Upper lobe of left lung (tissue), 6 donors: ENCODE results near the gene PTGIR. TPM values are rescaled to one million over a fixed set of nuclear protein-coding genes. Genes with fewer than 3 reads are reported as not detected.
A peak's percentile ranks its signal among the peaks of the same experiment; 100 is the strongest.

Experiments
- ATAC-seq, 2 donors: fragments of 200-7000 bp; cut with Tn5 transposase; one replicate each; pipeline ENCODE4 v1.9.1; 2022; ENCODE audit warnings: mild to moderate bottlenecking in 2 of 2, moderate library complexity in 2 of 2; ENCODE audit not compliant: low FRiP score in 2 of 2
- DNase-seq, 2 donors: peaks; one replicate each; pipeline ENCODE4 v3.0.0-alpha.2; 2019 to 2020
- H3K27ac ChIP-seq, 4 donors: fragments of 200-600 bp; sonication (generic); one replicate each; pipeline ENCODE4 v1.5.1; 2016 to 2019
- H3K27me3 ChIP-seq, 4 donors: fragments of 200-600 bp; sonication (generic); one replicate each; pipeline ENCODE4 v1.5.1; 2017 to 2019
- H3K36me3 ChIP-seq, 4 donors: fragments of 200-600 bp; sonication (generic); one replicate each; pipeline ENCODE4 v1.5.1; 2016 to 2019
- H3K4me1 ChIP-seq, 4 donors: fragments of 200-600 bp; sonication (generic); one replicate each; pipeline ENCODE4 v1.5.1; 2018 to 2019
- H3K4me3 ChIP-seq, 4 donors: fragments of 200-600 bp; sonication (generic); one replicate each; pipeline ENCODE4 v1.5.1; 2017 to 2019; ENCODE audit warnings: mild to moderate bottlenecking in 2 of 4, moderate library complexity in 1 of 4
- H3K9me3 ChIP-seq, 4 donors: fragments of 200-600 bp; sonication (generic); one replicate each; pipeline ENCODE4 v1.5.1; 2018 to 2019
- CTCF ChIP-seq, 6 experiments: fragments of 450-650 bp in 4 of 6; fragments of 200-600 bp in 2 of 6; sonication (generic) in 2 of 6; IDR thresholded peaks; one replicate each; pipeline ENCODE4 v1.5.1; 2016 to 2019; ENCODE audit warnings: antibody characterized with exemption in 6 of 6
- EP300 ChIP-seq, 4 donors: sonication (generic); formaldehyde crosslinking; IDR thresholded peaks; one replicate each; pipeline ENCODE4 v1.5.1; 2017; ENCODE audit warnings: antibody characterized with exemption in 4 of 4, control low read depth in 2 of 4
- POLR2A ChIP-seq, 4 donors: fragments of 450-650 bp; IDR thresholded peaks; one replicate each; pipeline ENCODE4 v1.5.1; 2016 to 2017; ENCODE audit warnings: antibody characterized with exemption in 4 of 4, mild to moderate bottlenecking in 2 of 4
- POLR2AphosphoS5 ChIP-seq, 2 donors: sonication (generic); formaldehyde crosslinking; IDR thresholded peaks; one replicate each; pipeline ENCODE4 v1.5.1; 2017; ENCODE audit warnings: antibody characterized with exemption in 2 of 2
- WGBS, 2 donors: methylation state at CpG; one replicate each; pipeline ENCODE4 v1.1.5; 2017 to 2018; 5-methylcytosine and 5-hydroxymethylcytosine counted together
- total RNA-seq, 6 donors: library from RNA; depleted of rRNA in 4 of 6; stranded (reverse); fragments of >200 nt in 4 of 6; gene quantifications; one replicate each; pipeline versions ENCODE4 v1.1.0 to v1.2.1, GENCODE V29; 2016 to 2021
- donor health status: DM: no; HTN: no; CAD: no; lungs with moderate emphysema.
- donor health status: DM: no; HTN: yes; CAD: no; lungs with severe emphysema.

The PTGIR gene
- total RNA-seq, 6 donors from 2014 or later, result 6.4 to 26.0 (median 11.1) TPM

- H3K4me3 ChIP-seq, result peak overlapping the region in 3 of 4 donors; percentile 20 to 30 (median 29)
- H3K36me3 ChIP-seq, result no peaks in the 10 kb centered on the region
- WGBS, 2 donors, result 8 to 14% methylated on average over 13 to 23 of the region's 23 CpGs
- DNase-seq (peak in 1 of 2 donors; percentile 74), ATAC-seq (no peak)
- H3K4me1 ChIP-seq, result peaks cover 32 to 44% (median 37%) of the 10 kb centered on the region in 4 donors
- no peaks in the 10 kb centered on the region for H3K9me3 ChIP-seq
- peaks cover 0 to 11% (median 0%) of the 10 kb centered on the region in 4 donors for H3K27me3 ChIP-seq
- H3K27ac ChIP-seq, result no peak overlapping the region
- TF ChIP-seq POLR2A (IDR thresholded peaks at IDR 0.05), result no peak
- TF ChIP-seq CTCF (IDR thresholded peaks at IDR 0.05), result no peak
- TF ChIP-seq POLR2AphosphoS5 (IDR thresholded peaks at IDR 0.05), result no peak
- TF ChIP-seq EP300 (IDR thresholded peaks at IDR 0.05), result no peak
Observed at GRCh38 chr19:46634656-46635218, 9.8 kb upstream of the PTGIR start.

- H3K9me3 ChIP-seq, result no peaks in the 10 kb centered on the region
- DNase-seq (peak; percentile 92 to 94), ATAC-seq (peak; percentile 68 to 92)
- peak overlapping the region in 3 of 4 donors; percentile 20 to 30 (median 29) for H3K4me3 ChIP-seq
- H3K27me3 ChIP-seq, result peaks cover 0 to 5% (median 0%) of the 10 kb centered on the region in 4 donors
- no peaks in the 10 kb centered on the region for H3K36me3 ChIP-seq
- WGBS, 2 donors, result 0 to 12% methylated on average over 1 to 27 of the region's 38 CpGs
- TF ChIP-seq EP300 (IDR thresholded peaks at IDR 0.05), result no peak
- no peak for TF ChIP-seq POLR2A (IDR thresholded peaks at IDR 0.05)
- TF ChIP-seq POLR2AphosphoS5 (IDR thresholded peaks at IDR 0.05), result no peak
- no peak for TF ChIP-seq CTCF (IDR thresholded peaks at IDR 0.05)
- H3K4me1 ChIP-seq, result peaks cover 28 to 38% (median 31%) of the 10 kb centered on the region in 4 donors
- peak overlapping the region in 2 of 4 donors; percentile 8 to 9 for H3K27ac ChIP-seq
Observed at GRCh38 chr19:46634045-46634655, 9.3 kb upstream of the PTGIR start.

- DNase-seq (no peak), ATAC-seq (no peak)
- H3K36me3 ChIP-seq, result no peaks in the 10 kb centered on the region
- H3K4me1 ChIP-seq, result peaks cover 19 to 28% (median 21%) of the 10 kb centered on the region in 4 donors
- H3K9me3 ChIP-seq, result no peaks in the 10 kb centered on the region
- WGBS, 2 donors, result 89 to 93% methylated on average over 3 of the region's 3 CpGs
- H3K4me3 ChIP-seq, result no peak overlapping the region
- TF ChIP-seq POLR2AphosphoS5 (IDR thresholded peaks at IDR 0.05) (no peak), EP300 (IDR thresholded peaks at IDR 0.05) (no peak), CTCF (IDR thresholded peaks at IDR 0.05) (no peak), POLR2A (IDR thresholded peaks at IDR 0.05) (no peak)
- H3K27me3 ChIP-seq, result peaks cover 0 to 5% (median 0%) of the 10 kb centered on the region in 4 donors
- peak overlapping the region in 1 of 4 donors; percentile 9 for H3K27ac ChIP-seq
Observed at GRCh38 chr19:46633130-46633529, 8.2 kb upstream of the PTGIR start.

GRCh38 chr19:46631481-46631880 is 6.6 kb upstream of the PTGIR start:
- ATAC-seq, result peak in 1 of 2 donors; percentile 67
- no peaks in the 10 kb centered on the region for H3K36me3 ChIP-seq
- no peak for DNase-seq
- H3K27ac ChIP-seq, result no peak overlapping the region
- peaks cover 22 to 29% (median 25%) of the 10 kb centered on the region in 4 donors for H3K4me1 ChIP-seq
- WGBS, 2 donors, result 54 to 74% methylated on average over 6 of the region's 6 CpGs
- no peak overlapping the region for H3K4me3 ChIP-seq
- H3K27me3 ChIP-seq, result peaks cover 0 to 5% (median 0%) of the 10 kb centered on the region in 4 donors
- TF ChIP-seq CTCF (IDR thresholded peaks at IDR 0.05) (no peak), POLR2AphosphoS5 (IDR thresholded peaks at IDR 0.05) (no peak), EP300 (IDR thresholded peaks at IDR 0.05) (no peak), POLR2A (IDR thresholded peaks at IDR 0.05) (no peak)
- H3K9me3 ChIP-seq, result no peaks in the 10 kb centered on the region
